SK-N-SH (cell line): ENCODE measurements around the gene SEMA6C. TPM values are rescaled to one million over a fixed set of nuclear protein-coding genes. Genes with fewer than 3 reads are reported as not detected.

ENCODE experiments used
- CTCF ChIA-PET: fragments of 300-600, 350-600 bp; formaldehyde crosslinking; extraction: SDS; loops from one replicate; lab custom pipeline; 2021; lab: Yijun Ruan, JAX
- POLR2A ChIA-PET: fragments of 350-600 bp; sonication (Branson Sonifier 250); formaldehyde crosslinking; extraction: SDS; loops from one replicate; lab custom pipeline; 2020; ENCODE audit warnings: antibody characterized with exemption, inconsistent platforms; lab: Yijun Ruan, JAX
- DNase-seq: peaks from one replicate; pipeline ENCODE4 v3.0.0; 2012
- H2AFZ ChIP-seq: fragments of 200-600 bp; sonication (generic); 2 replicates; pipeline ENCODE4 v1.8.1; 2016; ENCODE audit warnings: antibody characterized with exemption, mild to moderate bottlenecking, low read depth
- H3F3A ChIP-seq: fragments of 200-600 bp; sonication (generic); replicated peaks from 2 replicates; pipeline ENCODE3; 2016; ENCODE audit warnings: antibody characterized with exemption, mild to moderate bottlenecking; ENCODE audit not compliant: insufficient read depth
- H3K27ac ChIP-seq, 2 experiments: fragments of 200-500 bp in 1 of 2; fragments of 200-600 bp in 1 of 2; sonication (Bioruptor generic) in 1 of 2; sonication (generic), shearing (Covaris generic) in 1 of 2; 2 replicates each; pipeline versions ENCODE4 v1.5.1 to v1.6.1; 2014 to 2016; ENCODE audit warnings: low read depth in 2 of 2, inconsistent platforms in 1 of 2, low read length in 1 of 2, mild to moderate bottlenecking in 1 of 2, mixed read lengths in 1 of 2
- H3K27me3 ChIP-seq: fragments of 200-600 bp; sonication (generic), shearing (Covaris generic); 2 replicates; pipeline ENCODE4 v1.6.1; 2016; ENCODE audit warnings: mixed run types; ENCODE audit not compliant: insufficient read depth
- H3K36me3 ChIP-seq, 2 experiments: fragments of 200-500 bp in 1 of 2; fragments of 200-600 bp in 1 of 2; sonication (Bioruptor generic) in 1 of 2; sonication (generic) in 1 of 2; replicated peaks in 1 of 2; 2 replicates each; pipeline versions ENCODE3 to v1.5.1; 2014 to 2016; ENCODE audit warnings: low read length in 1 of 2, mild to moderate bottlenecking in 1 of 2; ENCODE audit not compliant: insufficient read depth in 2 of 2, control insufficient read depth in 1 of 2
- H3K4me1 ChIP-seq, 2 experiments: fragments of 200-500 bp in 1 of 2; fragments of 200-600 bp in 1 of 2; sonication (Bioruptor generic) in 1 of 2; sonication (generic), shearing (Covaris generic) in 1 of 2; 2 replicates each; pipeline versions ENCODE4 v1.5.1 to v1.6.1; 2014 to 2016; ENCODE audit warnings: low read depth in 1 of 2, low read length in 1 of 2, mixed run types in 1 of 2; ENCODE audit not compliant: insufficient read depth in 2 of 2, control insufficient read depth in 1 of 2
- H3K4me2 ChIP-seq: fragments of 200-600 bp; sonication (generic), shearing (Covaris generic); 2 replicates; pipeline ENCODE4 v1.6.1; 2017; ENCODE audit warnings: mixed run types
- H3K4me3 ChIP-seq, 2 experiments: fragments of 200-500 bp in 1 of 2; fragments of 200-600 bp in 1 of 2; sonication (Bioruptor generic) in 1 of 2; sonication (generic), shearing (Covaris generic) in 1 of 2; 2 replicates each; pipeline versions ENCODE4 v1.5.1 to v1.8.1; 2014 to 2016; ENCODE audit warnings: low read depth in 2 of 2, inconsistent platforms in 1 of 2, low read length in 1 of 2, mild to moderate bottlenecking in 1 of 2, mixed read lengths in 1 of 2, moderate library complexity in 1 of 2
- H3K79me2 ChIP-seq: fragments of 200-600 bp; sonication (generic); 2 replicates; pipeline ENCODE4 v1.8.1; 2017; ENCODE audit warnings: mild to moderate bottlenecking; ENCODE audit not compliant: insufficient read depth
- H3K9ac ChIP-seq: fragments of 200-600 bp; sonication (generic); 2 replicates; pipeline ENCODE4 v1.6.1; 2017; ENCODE audit warnings: mixed run types
- H3K9me2 ChIP-seq: fragments of 200-600 bp; sonication (generic); 2 replicates; pipeline ENCODE4 v1.6.1; 2017; ENCODE audit warnings: mixed run types
- H3K9me3 ChIP-seq: fragments of 200-600 bp; sonication (generic); 2 replicates; pipeline ENCODE4 v1.6.1; 2017; ENCODE audit warnings: mixed run types, mild to moderate bottlenecking, moderate library complexity
- H4K20me1 ChIP-seq: fragments of 200-600 bp; sonication (generic); 2 replicates; pipeline ENCODE4 v1.6.1; 2017; ENCODE audit warnings: mild to moderate bottlenecking, mixed run types; ENCODE audit not compliant: insufficient read depth
- CHD2 ChIP-seq: fragments of 150-350 bp; IDR thresholded peaks from 2 replicates; pipeline ENCODE4 v1.6.1; 2018; ENCODE audit warnings: low read length; ENCODE audit not compliant: partially characterized antibody
- CTCF ChIP-seq: fragments of 200-600 bp; sonication (generic); IDR thresholded peaks from 2 replicates; pipeline ENCODE4 v1.6.1; 2017; ENCODE audit warnings: antibody characterized with exemption, mild to moderate bottlenecking, moderate library complexity
- FOXJ3 ChIP-seq: sonication (generic); formaldehyde crosslinking; IDR thresholded peaks from 2 replicates; pipeline ENCODE4 v1.5.1; 2020; ENCODE audit warnings: mild to moderate bottlenecking, missing genetic modification reagents
- IRF3 ChIP-seq: fragments of 150-350 bp; IDR thresholded peaks from 2 replicates; pipeline ENCODE4 v1.6.1; 2016; ENCODE audit warnings: mild to moderate bottlenecking, low read depth, low read length
- JUND ChIP-seq: IDR thresholded peaks from 2 replicates; pipeline ENCODE4 v1.4.0; 2012
- MAX ChIP-seq: IDR thresholded peaks from 2 replicates; pipeline ENCODE4 v1.4.0; 2012; ENCODE audit warnings: low read depth
- MEF2A ChIP-seq: IDR thresholded peaks from 2 replicates; pipeline ENCODE4 v1.4.0; 2012; ENCODE audit warnings: low read depth, borderline replicate concordance
- MXI1 ChIP-seq: IDR thresholded peaks from 2 replicates; pipeline ENCODE4 v1.6.1; 2012; ENCODE audit warnings: mild to moderate bottlenecking, low read depth, low read length, improper control_type of control experiment
- NRF1 ChIP-seq: IDR thresholded peaks from 2 replicates; pipeline ENCODE4 v1.6.1; 2012; ENCODE audit warnings: low read depth, mild to moderate bottlenecking, low read length
- RAD21 ChIP-seq: IDR thresholded peaks from 2 replicates; pipeline ENCODE4 v1.6.1; 2012; ENCODE audit warnings: mild to moderate bottlenecking, low read length
- RFX5 ChIP-seq: IDR thresholded peaks from 2 replicates; pipeline ENCODE4 v1.6.1; 2012; ENCODE audit warnings: mild to moderate bottlenecking, improper control_type of control experiment, low read length
- SIN3A ChIP-seq: IDR thresholded peaks from 2 replicates; pipeline ENCODE4 v1.6.1; 2012; ENCODE audit warnings: low read depth, mild to moderate bottlenecking, low read length, moderate library complexity, borderline replicate concordance
- SMC3 ChIP-seq: IDR thresholded peaks from 2 replicates; pipeline ENCODE4 v1.6.1; 2012; ENCODE audit warnings: low read depth, low read length, improper control_type of control experiment
- TAF1 ChIP-seq: IDR thresholded peaks from 2 replicates; pipeline ENCODE4 v1.6.1; 2012; ENCODE audit warnings: low read depth, mild to moderate bottlenecking, low read length, moderate library complexity, borderline replicate concordance
- TCF12 ChIP-seq: IDR thresholded peaks from 2 replicates; pipeline ENCODE4 v1.4.0; 2012
- TEAD4 ChIP-seq: IDR thresholded peaks from 2 replicates; pipeline ENCODE4 v1.4.0; 2012; ENCODE audit warnings: mild to moderate bottlenecking, borderline replicate concordance; ENCODE audit not compliant: insufficient read depth
- USF1 ChIP-seq: IDR thresholded peaks from 2 replicates; pipeline ENCODE4 v1.4.0; 2012; ENCODE audit warnings: low read depth, borderline replicate concordance
- YY1 ChIP-seq: IDR thresholded peaks from 2 replicates; pipeline ENCODE4 v1.4.0; 2012; ENCODE audit warnings: low read depth, mild to moderate bottlenecking
- ZBTB33 ChIP-seq: IDR thresholded peaks from 2 replicates; pipeline ENCODE4 v1.4.0; 2012; ENCODE audit warnings: low read depth, borderline replicate concordance
- WGBS: methylation state at CpG from one replicate; pipeline ENCODE4 v1.1.6; 2017; ENCODE audit warnings: low lambda C conversion rate; 5-methylcytosine and 5-hydroxymethylcytosine counted together
- polyA plus RNA-seq, 3 experiments: library from polyadenylated mRNA; depleted of rRNA; stranded (reverse); fragments of >200 nt; gene quantifications; 2 replicates each; pipeline ENCODE4 v1.2.3, GENCODE V29; 2012

Gene SEMA6C
- polyA plus RNA-seq, 1 of the 3 experiments (the other 2 are of a cell fraction) = 4.0 TPM

- H3K4me1 ChIP-seq = peaks cover 0 to 9% of the 10 kb centered on the region in 2 experiments; a peak in 1 of 4 replicates
- CTCF ChIA-PET = interaction anchor here (1.9 kb wide), 1 partner anchor 60 kb away, joined by 8 read pairs; no protein-coding TSS in a partner anchor
- peaks cover 27% of the 10 kb centered on the region for H3K79me2 ChIP-seq
- no peaks in the 10 kb centered on the region for H3K27me3 ChIP-seq
- no peaks in the 10 kb centered on the region for H4K20me1 ChIP-seq
- H3K9me3 ChIP-seq = no peaks in the 10 kb centered on the region
- no peaks in the 10 kb centered on the region for H3K9me2 ChIP-seq
- no peak overlapping the region for H3K4me2 ChIP-seq
- TF ChIP-seq CHD2 (no peak), MEF2A (no peak), FOXJ3 (no peak)
- POLR2A ChIA-PET = interaction anchor here (1.0 kb wide), 1 partner anchor 62 kb away, joined by 4 read pairs; the partner anchor contains the start of gene PSMD4
- no peak overlapping the region for H3K27ac ChIP-seq
- WGBS = 76% methylated on average over 7 of the region's 7 CpGs
- no peaks in the 10 kb centered on the region for H3K36me3 ChIP-seq
- peaks cover 31% of the 10 kb centered on the region for H3F3A ChIP-seq
- no peak overlapping the region for H3K9ac ChIP-seq
- no peak overlapping the region for H3K4me3 ChIP-seq
- DNase-seq = no peak
- no peak overlapping the region for H2AFZ ChIP-seq
Measured at GRCh38 chr1:151192047-151192446, 45.6 kb upstream of the SEMA6C start.

GRCh38 chr1:151189637-151190445, 43.4 kb upstream of the SEMA6C start, which contains the start of gene VPS72:
Gene VPS72 (minus strand): TSS chr1:151190197. CDS start chr1:151190121, 76 bp downstream.
- 1% methylated on average over 40 of the region's 42 CpGs for WGBS
- peak within 1 kb of the TSS; percentile 85 to 88 for H3K27ac ChIP-seq
- peak within 1 kb of the TSS; percentile 66 to 83 for H3K4me3 ChIP-seq
- CTCF ChIA-PET = interaction anchor here (0.6 to 3.3 kb wide), 10 partner anchors 15 to 769 kb away, joined by 3 to 21 read pairs (median 3); partner anchors contain the start of genes TMOD4 and TNFAIP8L2
- H3K27me3 ChIP-seq = no peaks in the 10 kb centered on the region
- peak within 1 kb of the TSS; percentile 67 for H3K4me2 ChIP-seq
- H3K36me3 ChIP-seq = peaks cover 7 to 8% of the 10 kb centered on the region in 2 experiments
- H2AFZ ChIP-seq = peak within 1 kb of the TSS; percentile 73
- peak within 1 kb of the TSS; percentile 89 for H3K9ac ChIP-seq
- H3K9me3 ChIP-seq = no peaks in the 10 kb centered on the region
- peak; percentile 89 for DNase-seq
- POLR2A ChIA-PET = interaction anchor here (0.7 to 2.1 kb wide), 12 partner anchors 9 to 210 kb away, joined by 3 to 10 read pairs (median 6); partner anchors contain the start of genes PIP5K1A, PSMD4, TMOD4 and ZNF687
- H4K20me1 ChIP-seq = no peaks in the 10 kb centered on the region
- peaks cover 0 to 6% of the 10 kb centered on the region in 2 experiments; a peak in 1 of 4 replicates for H3K4me1 ChIP-seq
- H3F3A ChIP-seq = peaks cover 11% of the 10 kb centered on the region
- peaks cover 39% of the 10 kb centered on the region for H3K79me2 ChIP-seq
- H3K9me2 ChIP-seq = no peaks in the 10 kb centered on the region
- TF ChIP-seq TCF12 (peak; percentile 47; the same call in 1 of the 2 replicates), TEAD4 (no peak), SMC3 (no peak), CTCF (no peak), TAF1 (peak; percentile 96), YY1 (peak; percentile 87), JUND (no peak), RAD21 (no peak), ZBTB33 (no peak), FOXJ3 (0 out of 2 replicates have a peak, but pooled peaks have one; percentile 41), CHD2 (peak; percentile 77), MXI1 (peak; percentile 60), USF1 (no peak; the same call in 1 of the 2 replicates), MAX (peak; percentile 70; the same call in 1 of the 2 replicates), SIN3A (peak; percentile 98), NRF1 (no peak; the same call in 1 of the 2 replicates), RFX5 (0 out of 2 replicates have a peak, but pooled peaks have one; percentile 56), IRF3 (no peak)
